HuH-7.5 (cell line): Measurements from ENCODE around the gene BMPR1B.

Experiments
- DNase-seq: peaks from one replicate; pipeline ENCODE4 v3.0.0; 2011; ENCODE audit warnings: low spot score

BMPR1B gene

DNA sequence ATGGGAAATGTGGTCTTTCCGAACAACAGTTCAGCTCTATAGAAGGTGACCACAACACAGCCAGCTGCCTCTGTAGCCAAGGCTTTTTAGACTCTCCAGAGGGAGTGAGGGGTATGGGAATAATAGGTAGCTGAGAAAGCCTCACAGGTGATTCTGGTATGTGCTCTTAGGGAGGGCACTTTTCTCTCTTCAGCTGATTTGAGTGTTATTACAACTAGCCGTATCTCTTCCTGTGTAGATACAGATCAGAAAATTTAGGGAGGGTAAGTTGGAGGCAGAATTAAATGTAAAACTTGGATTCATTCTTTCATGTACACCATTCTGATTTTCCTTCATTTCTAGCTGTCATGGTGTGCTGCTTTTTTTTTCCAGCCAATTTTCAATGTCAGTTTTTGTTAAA, 154.9 kb downstream of the BMPR1B start:
- no peak for DNase-seq

DNA sequence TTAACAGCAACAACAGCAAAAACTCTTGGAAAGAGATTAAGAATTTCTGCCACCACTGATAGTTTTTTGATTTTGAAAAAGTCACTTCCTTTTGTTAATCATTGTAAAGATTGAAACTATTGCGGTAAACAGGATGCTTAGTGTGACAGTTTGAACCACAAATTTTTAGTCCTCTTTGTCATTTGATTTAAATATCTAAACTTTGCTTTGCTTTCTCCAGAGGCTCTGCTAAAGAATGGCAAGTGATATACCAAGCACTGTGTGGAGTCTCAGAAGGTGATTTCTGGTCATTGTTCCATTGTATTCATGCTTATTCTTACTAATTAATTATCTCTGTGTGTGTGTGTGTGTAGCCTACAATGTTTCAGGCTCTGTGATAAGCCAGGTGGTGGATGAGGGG, 155.6 kb downstream of the BMPR1B start:
- DNase-seq = no peak

DNA sequence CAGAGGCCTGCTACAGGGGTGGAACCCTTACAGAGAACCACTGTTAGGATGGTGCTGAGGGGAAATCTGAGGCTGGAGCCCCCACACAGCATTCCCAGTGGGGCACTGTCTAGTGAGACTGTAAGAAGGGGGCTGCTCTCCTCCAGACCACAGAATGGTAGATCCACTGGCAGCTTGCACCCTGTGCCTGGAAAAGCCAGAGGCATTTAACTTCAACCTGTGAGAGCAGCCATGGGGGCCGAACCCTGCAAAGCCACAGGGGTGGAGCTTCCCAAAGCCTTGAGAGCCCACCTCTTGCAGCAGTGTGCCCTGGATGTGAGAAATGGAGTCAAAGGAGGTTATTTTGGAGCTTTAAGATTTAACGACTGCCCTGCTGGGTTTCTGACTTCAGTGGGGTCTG, 159.4 kb downstream of the BMPR1B start:
- DNase-seq = no peak

GRCh38 chr4:94918543-94918942, 160.8 kb downstream of the BMPR1B start:
- DNase-seq = no peak

- DNase-seq = no peak
Measured at GRCh38 chr4:94920369-94920768, 162.6 kb downstream of the BMPR1B start.

- no peak for DNase-seq
Measured at GRCh38 chr4:94924566-94924965, 166.8 kb downstream of the BMPR1B start.

- no peak for DNase-seq
Measured at GRCh38 chr4:94925764-94926347, 168.1 kb downstream of the BMPR1B start.

GRCh38 chr4:94926936-94927335, 169.2 kb downstream of the BMPR1B start:
- DNase-seq = no peak

- DNase-seq = no peak
Measured at GRCh38 chr4:94927696-94928095, 169.9 kb downstream of the BMPR1B start.

DNA sequence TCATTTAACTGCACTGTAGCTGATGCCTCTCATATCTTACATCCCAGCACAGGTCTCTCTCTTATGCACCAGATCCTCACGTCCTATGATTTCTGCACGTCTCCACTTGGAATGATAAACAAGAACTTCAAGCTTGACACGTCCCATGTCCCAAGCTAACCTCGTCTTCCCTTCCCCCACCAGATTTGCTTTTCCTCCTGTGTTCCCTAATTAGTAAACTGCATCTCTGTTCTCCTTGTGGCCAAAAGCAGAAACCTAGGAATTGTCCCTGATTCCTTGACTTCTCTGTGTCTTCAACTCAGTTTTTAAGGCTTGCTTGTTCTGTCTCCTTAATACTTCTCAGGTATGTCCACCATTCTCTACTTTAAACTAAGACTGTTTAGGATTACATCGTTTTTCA, 171.9 kb downstream of the BMPR1B start:
- no peak for DNase-seq

DNA sequence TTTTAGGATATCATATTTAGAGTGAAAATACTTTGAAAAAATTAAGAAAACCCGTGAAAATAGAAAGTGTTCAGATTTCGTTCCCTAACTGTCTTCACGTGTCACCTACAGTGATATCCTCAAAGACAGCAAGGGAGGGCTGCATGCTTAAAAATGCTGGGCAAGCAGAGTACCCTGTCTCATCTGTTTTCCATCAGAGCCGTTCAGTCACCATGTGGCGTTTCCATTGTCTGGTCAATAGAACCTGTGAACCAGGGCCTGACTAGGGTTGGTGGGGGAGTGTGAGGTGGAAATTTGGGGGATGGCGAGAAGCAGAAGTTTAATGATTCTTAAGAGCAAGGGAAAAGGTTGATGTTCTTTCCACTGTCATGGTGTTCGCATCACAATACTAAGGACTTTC, 173.9 kb downstream of the BMPR1B start:
- no peak for DNase-seq

GRCh38 chr4:94932366-94932765, 174.6 kb downstream of the BMPR1B start:
- DNase-seq = no peak

GRCh38 chr4:94933799-94934198, 176.0 kb downstream of the BMPR1B start:
- DNase-seq = no peak

DNA sequence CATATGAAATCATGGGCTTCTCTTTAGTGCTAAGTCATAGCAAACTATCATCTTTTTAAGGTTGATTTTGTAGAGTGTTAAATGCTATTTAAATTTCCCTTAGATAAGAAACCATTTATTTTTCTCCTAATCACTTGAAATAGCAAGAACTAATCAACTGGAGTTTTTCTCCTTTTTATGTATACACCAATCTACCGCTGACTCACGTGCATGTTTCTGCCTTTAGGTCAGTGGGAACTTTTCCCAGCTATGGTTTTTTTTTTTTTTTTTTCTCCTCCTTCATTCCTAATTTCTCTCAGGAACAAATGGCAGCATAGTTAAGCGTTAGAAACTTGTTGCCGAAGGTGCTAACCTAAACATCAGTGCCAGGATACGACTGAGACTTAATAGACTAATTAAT, 176.4 kb downstream of the BMPR1B start:
- no peak for DNase-seq

- no peak for DNase-seq
Measured at GRCh38 chr4:94934864-94935263, 177.1 kb downstream of the BMPR1B start.

DNA sequence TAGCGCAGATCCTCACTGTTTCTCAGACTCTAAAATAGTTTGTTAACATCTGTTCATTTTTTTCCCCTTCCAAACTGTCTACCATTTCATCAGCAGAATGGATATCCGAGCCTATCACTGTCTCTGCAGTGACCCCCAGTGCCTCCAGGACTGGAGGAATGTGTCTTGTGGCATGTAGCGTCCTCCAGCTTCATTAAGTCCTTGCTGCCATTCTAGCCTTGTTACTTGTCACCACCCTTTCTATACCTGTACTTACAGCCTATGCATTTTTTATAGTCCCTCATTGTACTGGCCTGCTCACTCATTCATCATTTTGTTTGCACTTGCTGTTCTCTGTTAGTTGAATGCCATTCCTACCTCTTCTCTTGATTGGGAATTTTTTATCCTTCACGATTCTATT, 179.1 kb downstream of the BMPR1B start:
- DNase-seq = no peak

GRCh38 chr4:94939791-94940519, 182.2 kb downstream of the BMPR1B start:
- DNase-seq = no peak

- no peak for DNase-seq
Measured at GRCh38 chr4:94940520-94940908, 182.8 kb downstream of the BMPR1B start.

- DNase-seq = no peak
Measured at GRCh38 chr4:94941706-94942105, 184.0 kb downstream of the BMPR1B start.

DNA sequence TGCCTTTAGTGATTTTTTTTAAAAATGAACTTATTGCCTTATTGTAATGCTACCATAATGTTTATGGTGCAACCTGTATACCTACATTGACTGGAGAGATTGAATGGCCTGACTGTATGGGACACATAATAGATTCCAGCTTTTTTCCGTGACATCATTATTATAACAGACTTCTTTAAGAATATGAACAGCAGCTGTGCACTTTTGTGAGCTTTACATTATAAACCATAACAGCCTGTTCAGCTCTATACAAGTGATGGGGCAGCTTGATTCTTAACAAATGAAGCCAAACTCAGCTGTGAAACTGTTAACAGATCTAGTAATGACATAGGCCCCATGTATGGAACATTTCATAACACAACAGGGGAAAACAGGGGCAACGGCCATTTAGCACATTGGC, 187.0 kb downstream of the BMPR1B start:
- no peak for DNase-seq

GRCh38 chr4:94947681-94948108, 189.9 kb downstream of the BMPR1B start:
- no peak for DNase-seq

- DNase-seq = no peak
Measured at GRCh38 chr4:94954251-94954650, 196.5 kb downstream of the BMPR1B start.

DNA sequence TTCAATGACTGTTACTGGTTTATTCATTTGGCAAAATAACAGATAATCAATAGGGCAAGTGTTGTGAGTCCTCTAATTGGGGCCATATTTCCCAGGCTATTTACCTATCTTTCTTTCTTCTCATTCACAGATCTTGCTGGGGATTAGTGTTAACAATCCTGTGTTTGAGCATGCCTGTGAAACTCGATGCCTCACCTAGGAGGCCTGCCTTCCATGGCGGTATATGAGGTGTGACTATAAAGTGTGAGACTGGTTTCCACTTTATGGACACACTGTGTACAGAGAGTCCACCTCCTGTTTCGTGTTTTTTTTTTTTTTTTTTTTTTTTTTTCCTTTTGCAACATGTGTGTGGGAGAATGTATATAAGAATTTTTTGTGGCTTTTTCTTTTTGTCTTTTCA, 199.3 kb downstream of the BMPR1B start:
- no peak for DNase-seq

DNA sequence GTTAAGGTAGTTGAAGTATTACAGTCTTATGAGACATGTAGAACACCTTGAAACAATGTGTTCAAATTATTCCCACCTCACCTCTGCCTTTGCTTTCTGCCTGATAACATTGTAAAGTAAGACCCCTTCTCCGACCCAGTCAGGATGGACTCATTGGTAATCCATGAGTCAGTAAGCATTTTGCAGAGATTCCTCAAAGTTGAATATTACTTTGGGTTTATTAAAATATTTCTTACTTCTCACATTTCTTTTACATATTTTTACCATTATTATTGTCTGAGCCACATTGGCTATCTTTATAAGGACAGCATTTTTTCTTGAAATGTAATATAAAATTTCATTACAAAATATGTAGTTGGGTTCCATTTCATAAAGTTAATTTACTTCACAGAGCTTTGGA, 201.6 kb downstream of the BMPR1B start:
- no peak for DNase-seq
